HuH-7.5 (cell line): Measurements from ENCODE around the gene PLSCR4.
"Not testable (repeated sequence)": the region's sequence is repeated elsewhere in the genome, so short reads cannot be mapped to it uniquely, and the experiment has no call there.

Experiments used
- DNase-seq: peaks from one replicate; pipeline ENCODE4 v3.0.0; 2011; ENCODE audit warnings: low spot score

The PLSCR4 gene

GRCh38 chr3:146250449-146251382, at the start of gene PLSCR4:
Gene PLSCR4 (minus strand): TSS chr3:146251105. CDS start chr3:146222071, 29,034 bp downstream.
- DNase-seq: peak; percentile 17

GRCh38 chr3:146293401-146293800, 42.5 kb upstream of the PLSCR4 start:
- DNase-seq: not testable (repeated sequence)

GRCh38 chr3:146283781-146284445, 33.0 kb upstream of the PLSCR4 start:
- no peak for DNase-seq

- no peak for DNase-seq
Observed at GRCh38 chr3:146280864-146281263, 30.0 kb upstream of the PLSCR4 start.

- no peak for DNase-seq
Observed at GRCh38 chr3:146279951-146280350, 29.0 kb upstream of the PLSCR4 start.

- no peak for DNase-seq
Observed at GRCh38 chr3:146279013-146279412, 28.1 kb upstream of the PLSCR4 start.

GRCh38 chr3:146277953-146278631, 27.2 kb upstream of the PLSCR4 start:
- no peak for DNase-seq

- DNase-seq: no peak
Observed at GRCh38 chr3:146275476-146275875, 24.6 kb upstream of the PLSCR4 start.

GRCh38 chr3:146274833-146275232, 23.9 kb upstream of the PLSCR4 start:
- DNase-seq: no peak

GRCh38 chr3:146273721-146274407, 23.0 kb upstream of the PLSCR4 start:
- no peak for DNase-seq

GRCh38 chr3:146271180-146271579, 20.3 kb upstream of the PLSCR4 start:
- no peak for DNase-seq

GRCh38 chr3:146269271-146269670, 18.4 kb upstream of the PLSCR4 start:
- no peak for DNase-seq

- DNase-seq: no peak
Observed at GRCh38 chr3:146268535-146269219, 17.8 kb upstream of the PLSCR4 start.

GRCh38 chr3:146265720-146266119, 14.8 kb upstream of the PLSCR4 start:
- DNase-seq: no peak

GRCh38 chr3:146262371-146263110, 11.6 kb upstream of the PLSCR4 start:
- DNase-seq: no peak

- no peak for DNase-seq
Observed at GRCh38 chr3:146259880-146260589, 9.1 kb upstream of the PLSCR4 start.

- DNase-seq: no peak
Observed at GRCh38 chr3:146256851-146257486, 6.1 kb upstream of the PLSCR4 start.

GRCh38 chr3:146252445-146252844, 1.5 kb upstream of the PLSCR4 start:
- DNase-seq: not testable (repeated sequence)

GRCh38 chr3:146249921-146250320, 984 bp downstream of the PLSCR4 start:
- no peak for DNase-seq

GRCh38 chr3:146247911-146248310, 3.0 kb downstream of the PLSCR4 start:
- no peak for DNase-seq
